HG03066 (cell line): Measurements from ENCODE around the gene NELFB.
A peak's percentile ranks its signal among the peaks of the same experiment; 100 is the strongest.

Experiments
- ATAC-seq: cut with Tn5 transposase; IDR thresholded peaks from one replicate; pipeline ENCODE4 v1.9.1; 2021; ENCODE audit warnings: low read depth; ENCODE audit not compliant: unreplicated experiment

Gene NELFB

GRCh38 chr9:137254624-137255447, at the start of gene NELFB:
Gene NELFB (plus strand): TSS chr9:137255327.
- peak; percentile 70 for ATAC-seq

GRCh38 chr9:137206602-137207001, 48.5 kb upstream of the NELFB start:
- ATAC-seq = no peak

DNA sequence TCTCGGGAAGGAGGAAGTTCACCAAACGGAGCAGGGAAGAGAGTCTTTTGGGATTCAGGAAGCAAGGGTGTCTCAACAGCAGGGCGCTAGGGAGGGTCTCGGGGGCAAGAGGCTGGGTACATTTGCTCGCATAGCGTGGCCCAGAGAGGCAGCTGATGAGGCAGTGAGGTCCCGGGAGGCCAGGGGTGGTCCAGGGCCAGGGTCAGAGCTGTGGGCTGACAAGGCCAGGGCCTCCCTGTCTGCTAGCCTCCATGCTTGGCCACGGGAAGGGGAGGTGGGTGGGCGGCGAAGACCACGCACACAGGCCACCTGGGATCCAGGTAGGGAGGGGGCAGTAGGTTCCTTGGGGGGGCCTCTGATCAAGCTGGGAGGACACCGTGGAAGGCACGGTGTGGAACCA, 43.6 kb upstream of the NELFB start:
- no peak for ATAC-seq

DNA sequence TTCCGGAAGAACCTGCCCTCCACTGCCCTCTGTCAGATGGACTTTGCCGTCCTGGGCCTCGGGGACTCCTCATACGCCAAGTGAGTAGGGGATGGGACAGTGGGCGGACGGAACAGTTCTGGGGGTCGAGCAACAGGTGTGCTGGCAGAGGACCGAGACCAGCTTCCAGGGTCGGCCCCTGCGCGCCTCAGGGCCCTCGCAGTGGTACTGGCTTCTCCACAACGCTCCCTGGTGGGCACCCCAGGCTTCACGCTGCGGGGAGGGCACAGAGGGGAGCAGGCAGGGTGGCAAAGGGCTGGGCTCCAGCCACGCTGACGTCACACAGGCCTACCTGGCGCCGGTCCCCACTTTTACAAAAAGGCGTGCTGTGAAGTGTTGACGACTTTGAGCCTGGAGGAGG, 42.6 kb upstream of the NELFB start:
- ATAC-seq = no peak

GRCh38 chr9:137213160-137214060, 41.7 kb upstream of the NELFB start:
- no peak for ATAC-seq

DNA sequence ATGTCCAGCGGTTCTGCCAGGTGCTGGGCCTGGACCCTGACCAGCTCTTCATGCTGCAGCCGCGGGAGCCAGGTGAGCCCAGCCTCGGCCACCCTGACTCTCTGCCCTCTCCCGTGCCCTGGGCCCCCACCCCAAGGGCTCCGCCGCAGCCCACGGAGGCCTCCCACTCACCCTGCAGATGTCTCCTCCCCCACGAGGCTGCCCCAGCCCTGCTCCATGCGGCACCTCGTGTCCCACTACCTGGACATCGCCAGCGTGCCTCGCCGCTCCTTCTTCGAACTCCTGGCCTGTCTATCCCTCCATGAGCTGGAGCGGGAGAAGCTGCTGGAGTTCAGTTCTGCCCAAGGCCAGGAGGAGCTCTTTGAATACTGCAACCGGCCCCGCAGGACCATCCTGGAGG, 40.5 kb upstream of the NELFB start:
- no peak for ATAC-seq

- ATAC-seq = no peak
Measured at GRCh38 chr9:137215196-137215986, 39.7 kb upstream of the NELFB start.

DNA sequence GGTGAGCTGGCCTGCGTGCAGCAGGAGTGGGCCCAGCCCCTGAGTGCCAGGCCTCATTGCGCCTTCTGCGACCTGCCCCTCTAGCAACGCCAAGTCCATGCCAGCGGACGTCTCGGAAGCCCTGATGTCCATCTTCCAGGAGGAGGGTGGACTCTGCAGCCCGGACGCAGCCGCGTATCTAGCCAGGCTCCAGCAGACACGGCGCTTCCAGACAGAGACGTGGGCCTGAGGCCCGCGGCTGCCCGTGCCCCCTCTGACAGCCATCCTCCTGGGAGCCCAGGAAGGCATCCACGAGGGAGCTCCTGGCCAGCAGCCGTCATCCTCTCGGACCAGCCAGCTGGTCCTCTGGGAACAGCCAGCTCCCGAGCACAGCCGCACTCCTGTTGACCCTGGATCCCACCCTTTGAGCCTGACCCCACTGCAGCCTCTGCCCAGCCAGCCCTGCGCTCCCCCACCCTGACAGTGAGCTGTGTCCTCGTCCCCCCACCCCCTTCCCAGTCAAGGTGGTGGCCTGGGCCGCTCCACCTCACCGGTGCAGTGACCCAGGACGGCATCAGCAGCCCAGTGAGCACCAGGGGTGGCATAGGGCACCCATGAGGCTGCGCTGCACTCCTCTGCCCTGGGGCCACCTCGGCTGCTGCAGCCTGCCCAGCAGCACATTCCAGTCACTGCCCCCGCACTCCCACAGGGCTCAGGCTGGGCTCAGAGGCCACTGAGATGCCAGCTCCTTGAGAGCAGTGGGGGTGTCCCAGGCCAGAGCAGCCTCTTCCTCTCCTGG, 38.8 kb upstream of the NELFB start:
- no peak for ATAC-seq

DNA sequence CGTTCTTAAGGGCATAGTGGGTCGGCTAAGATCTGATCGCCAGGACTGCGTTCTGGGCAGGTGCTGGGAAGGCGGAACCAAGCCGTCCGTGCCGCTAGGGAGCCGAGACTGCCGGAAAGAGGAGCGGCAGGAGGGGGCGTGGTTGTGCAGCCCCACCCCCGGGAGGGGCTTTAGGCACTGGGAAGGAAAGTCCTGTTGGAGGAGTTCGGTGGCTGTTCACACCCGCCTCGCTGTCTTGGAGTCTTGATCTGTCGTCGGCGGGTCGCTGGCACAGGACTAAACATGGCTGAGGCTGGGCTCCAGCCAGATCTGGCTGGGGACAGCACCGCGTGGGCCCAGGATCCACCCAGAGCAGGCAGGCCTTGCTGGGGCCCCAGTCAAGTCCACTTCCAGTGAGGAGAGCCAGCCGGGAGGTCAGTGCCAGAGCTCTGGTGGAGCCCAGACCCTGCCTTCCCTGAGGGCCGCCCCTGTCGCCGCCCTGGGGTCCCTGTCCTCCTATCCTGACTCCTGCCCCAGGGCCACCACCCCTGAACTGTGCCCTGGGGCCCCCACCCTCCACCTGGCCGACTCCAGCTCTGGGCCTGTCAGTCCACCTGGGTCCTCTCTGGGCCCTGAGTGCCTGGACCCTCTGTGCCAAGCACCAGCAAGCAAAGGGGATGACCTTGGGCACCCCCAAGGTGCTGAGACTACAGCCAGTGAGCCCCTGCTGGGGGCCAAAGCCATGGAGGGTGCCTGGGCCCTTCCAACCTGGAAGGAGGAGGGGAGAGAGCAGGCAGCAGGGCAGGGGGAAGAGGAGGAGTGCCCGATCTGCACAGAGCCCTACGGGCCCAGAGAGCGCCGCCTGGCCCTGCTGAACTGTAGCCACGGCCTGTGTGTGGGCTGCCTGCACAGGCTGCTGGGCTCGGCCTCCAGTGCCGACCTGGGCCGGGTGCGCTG, 37.6 kb upstream of the NELFB start:
- ATAC-seq = no peak

DNA sequence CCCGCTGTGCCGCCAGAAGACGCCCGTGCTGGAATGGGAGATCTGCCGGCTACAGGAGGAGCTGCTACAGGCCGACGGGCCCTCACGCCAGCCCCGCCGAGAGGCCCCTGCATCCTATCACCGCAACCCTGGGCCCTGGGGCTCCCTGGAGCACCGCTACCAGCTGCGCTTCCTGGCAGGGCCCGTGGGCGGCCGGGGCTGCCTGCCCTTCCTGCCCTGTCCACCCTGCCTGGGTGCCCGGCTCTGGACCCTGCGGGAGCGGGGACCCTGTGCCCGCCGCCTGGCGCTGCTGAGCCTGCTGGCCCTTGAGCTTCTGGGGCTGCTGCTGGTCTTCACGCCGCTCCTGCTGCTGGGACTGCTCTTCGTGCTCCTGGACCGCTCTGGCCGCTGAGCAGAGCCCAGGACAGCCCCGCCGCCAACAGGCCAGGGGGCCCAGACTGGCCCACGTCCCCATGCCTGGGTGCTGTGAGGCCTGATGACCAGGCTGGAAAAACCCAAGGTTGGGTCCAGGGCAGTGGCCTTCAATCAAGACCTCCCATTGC, 36.8 kb upstream of the NELFB start:
- no peak for ATAC-seq

DNA sequence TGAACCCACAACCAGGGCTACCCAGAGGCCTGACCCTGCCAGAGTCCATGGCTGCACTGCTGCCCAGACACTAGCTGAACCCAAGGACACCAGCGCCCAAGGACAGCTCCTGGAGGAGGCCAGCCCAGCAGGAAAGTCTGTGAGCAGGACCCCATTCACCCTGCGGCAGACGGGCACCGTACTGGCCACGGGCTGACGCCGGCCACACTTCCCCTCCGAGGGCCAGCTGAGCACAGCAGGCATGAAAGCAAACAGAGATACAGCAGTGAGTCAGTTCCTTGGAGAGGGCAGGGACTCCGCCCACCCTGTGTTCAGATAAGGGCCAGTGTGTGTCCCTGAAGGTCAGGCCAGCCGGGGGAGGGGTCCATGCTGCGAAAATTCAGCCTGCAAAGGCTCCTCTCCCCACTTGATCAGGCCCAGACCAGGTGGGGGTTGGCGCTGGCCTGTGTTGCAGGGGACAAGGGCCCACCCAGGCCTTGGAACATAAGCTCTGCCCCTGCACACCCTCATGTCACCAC, 36.3 kb upstream of the NELFB start:
- ATAC-seq = no peak

GRCh38 chr9:137219757-137220316, 35.3 kb upstream of the NELFB start:
- no peak for ATAC-seq

DNA sequence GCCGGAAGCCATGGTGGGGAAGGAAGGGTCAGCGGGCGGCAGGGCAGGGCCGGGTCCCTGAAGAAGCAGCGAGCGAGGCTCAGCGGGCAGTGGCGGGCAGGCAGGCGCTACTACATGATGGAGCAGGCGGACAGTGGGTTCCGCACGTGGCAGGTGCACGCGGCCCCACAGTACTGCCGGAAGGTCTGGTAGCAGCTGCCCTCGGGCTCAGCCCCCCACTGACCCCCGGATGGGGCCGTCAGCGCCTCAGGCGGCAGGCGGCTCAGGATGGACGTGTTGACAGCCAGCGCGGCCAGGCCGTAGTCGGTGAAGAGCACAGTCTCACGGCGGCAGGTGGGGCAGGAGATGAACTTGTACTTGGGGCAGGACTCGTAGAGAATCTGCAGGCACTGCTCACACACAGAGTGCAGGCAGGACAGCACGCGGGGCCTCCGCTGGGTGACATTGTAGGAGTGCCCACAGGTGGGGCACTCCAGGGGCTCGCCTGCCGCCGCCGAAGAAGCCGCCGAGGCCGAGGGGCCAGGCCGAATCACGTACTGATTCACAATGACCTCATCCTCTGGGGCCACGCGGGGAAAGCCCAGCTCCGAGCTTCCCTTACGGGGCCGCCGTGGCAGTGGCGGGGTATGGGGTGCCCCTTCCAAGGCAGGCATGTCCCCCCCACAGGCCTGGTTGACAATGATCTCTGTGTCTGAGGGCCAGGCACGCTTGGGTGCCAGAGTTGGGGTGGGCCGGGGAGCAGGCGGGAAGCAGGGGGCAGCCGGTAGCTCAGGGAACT, 34.6 kb upstream of the NELFB start:
- ATAC-seq = no peak

- no peak for ATAC-seq
Measured at GRCh38 chr9:137221095-137221505, 34.0 kb upstream of the NELFB start.

DNA sequence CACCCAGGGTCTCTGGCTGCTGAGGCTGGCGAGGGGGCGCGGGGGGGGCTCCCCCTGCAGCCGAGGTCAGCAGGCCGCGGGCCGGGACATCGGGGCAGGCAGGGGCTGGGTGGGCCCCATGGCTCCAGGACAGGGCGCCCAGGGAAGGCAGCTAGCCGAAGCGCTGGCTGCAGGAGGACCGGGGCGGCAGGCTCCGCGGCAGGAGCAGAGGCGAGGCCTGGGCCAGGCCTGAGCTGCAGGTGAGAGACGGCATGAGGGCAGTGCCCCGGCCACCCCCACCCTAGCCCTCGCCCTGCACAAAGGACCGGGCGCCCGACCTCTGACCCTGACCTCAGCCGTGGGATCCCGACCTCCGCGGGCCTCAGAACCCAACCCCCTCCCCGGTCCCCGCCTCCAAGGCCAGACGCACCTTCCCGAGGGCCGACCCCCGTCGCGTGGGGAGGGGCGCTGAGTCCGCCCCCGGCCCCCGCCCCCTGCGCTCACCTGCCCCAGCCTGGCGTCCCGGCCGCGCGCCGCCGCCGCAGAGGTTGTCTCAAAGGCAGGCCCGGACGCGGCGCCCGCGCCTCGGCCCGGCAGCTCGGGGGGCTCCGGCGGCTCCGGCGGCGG, 33.5 kb upstream of the NELFB start:
- ATAC-seq = no peak

DNA sequence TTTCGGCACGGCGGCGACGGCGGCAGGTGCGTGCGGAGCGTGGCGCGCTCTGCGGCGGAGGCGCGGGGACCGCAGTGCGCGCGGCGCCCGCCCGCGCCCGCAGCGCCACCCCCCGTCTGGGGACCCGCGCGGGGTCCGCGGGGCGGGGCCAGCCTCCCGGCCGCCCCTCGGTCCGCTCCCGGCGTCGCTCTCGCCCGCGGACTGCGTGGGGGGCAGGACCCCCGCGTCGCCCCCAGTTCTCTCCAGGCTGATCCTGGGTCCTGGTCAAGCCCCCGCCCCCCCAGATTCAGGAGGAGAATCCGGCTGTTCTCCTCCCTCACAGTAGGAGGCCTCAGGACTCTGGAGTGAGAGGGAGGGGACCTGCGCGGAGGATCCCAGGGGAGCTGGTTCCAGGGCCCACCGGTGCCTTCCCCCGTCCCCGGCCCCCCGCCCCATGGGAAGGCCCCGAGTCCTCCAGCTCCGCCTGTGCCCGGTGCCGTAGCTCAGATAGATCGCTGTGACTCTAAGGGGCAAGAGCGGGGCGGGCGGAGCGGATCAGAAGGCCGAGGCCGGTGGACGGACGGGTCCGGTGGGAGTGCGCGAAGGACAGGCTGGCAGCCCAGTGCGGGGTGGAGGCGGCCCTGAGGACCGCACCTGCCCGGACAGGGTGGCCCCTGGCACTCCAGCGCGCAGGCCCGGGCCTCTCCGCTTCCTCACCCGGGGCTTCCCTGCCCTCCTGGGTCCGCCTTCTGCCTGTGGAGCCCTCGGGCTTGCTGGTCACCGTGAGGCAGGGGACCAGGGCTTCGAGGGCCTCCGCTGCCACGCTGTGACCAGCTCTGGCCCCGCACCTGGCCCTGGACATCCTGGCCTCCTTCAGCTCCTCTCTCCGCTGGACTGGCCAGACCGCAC, 32.7 kb upstream of the NELFB start, which contains the start of gene RNF208:
RNF208 (minus strand) TSS at position 51 of the 888 bp plus-strand sequence. CDS start 1,028 bp downstream, outside the sequence.
- peak; percentile 3 for ATAC-seq
